Endometrial microvascular endothelial cells (primary cell): ENCODE measurements around the gene SOX12. TPM values are rescaled to one million over a fixed set of nuclear protein-coding genes. Genes with fewer than 3 reads are reported as not detected.
"Not testable (repeated sequence)": the region's sequence is repeated elsewhere in the genome, so short reads cannot be mapped to it uniquely, and the experiment has no call there.

ENCODE experiments used
- in situ Hi-C: cut with HindIII; loops from 2 replicates; pipeline ENCODE4 v1.10.0; 2017; ENCODE audit warnings: low sequenced_read_pairs, low pct_unique_long_range_greater_than_20kb; ENCODE audit errors: inconsistent ontology term
- total RNA-seq: library from RNA; depleted of rRNA; stranded (reverse); fragments of >200 nt; gene quantifications from one replicate; pipeline ENCODE4 v1.2.3, GENCODE V29; 2015; ENCODE audit errors: inconsistent ontology term

Gene SOX12
- total RNA-seq, 1 donor from 2014 or later, result 10.6 TPM

DNA sequence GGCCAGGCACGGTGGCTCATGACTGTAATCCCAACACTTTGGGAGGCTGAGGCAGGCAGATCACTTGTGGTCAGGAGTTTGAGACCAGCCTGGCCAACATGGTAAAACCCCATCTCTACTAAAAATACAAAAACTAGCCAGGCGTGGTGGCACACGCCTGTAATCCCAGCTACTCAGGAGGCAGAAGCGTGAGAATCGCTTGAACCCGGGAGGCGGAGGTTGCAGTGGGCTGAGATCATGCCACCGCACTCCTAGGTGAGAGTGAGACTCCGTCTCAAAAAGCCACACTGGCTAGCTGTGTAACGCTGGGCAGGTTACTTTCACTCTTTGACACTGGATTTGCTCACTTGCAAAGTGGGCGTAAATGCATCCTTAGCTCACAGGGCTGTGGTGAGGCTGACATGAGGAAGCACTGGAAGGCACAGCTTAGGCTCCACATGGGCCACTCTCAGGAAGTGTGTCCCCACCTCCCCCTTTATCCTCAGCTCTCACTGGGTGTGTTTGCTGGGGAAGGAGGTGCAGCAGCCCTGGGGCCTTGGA lies 47.3 kb downstream of the SOX12 start:
- in situ Hi-C loops, result not testable (repeated sequence)

DNA sequence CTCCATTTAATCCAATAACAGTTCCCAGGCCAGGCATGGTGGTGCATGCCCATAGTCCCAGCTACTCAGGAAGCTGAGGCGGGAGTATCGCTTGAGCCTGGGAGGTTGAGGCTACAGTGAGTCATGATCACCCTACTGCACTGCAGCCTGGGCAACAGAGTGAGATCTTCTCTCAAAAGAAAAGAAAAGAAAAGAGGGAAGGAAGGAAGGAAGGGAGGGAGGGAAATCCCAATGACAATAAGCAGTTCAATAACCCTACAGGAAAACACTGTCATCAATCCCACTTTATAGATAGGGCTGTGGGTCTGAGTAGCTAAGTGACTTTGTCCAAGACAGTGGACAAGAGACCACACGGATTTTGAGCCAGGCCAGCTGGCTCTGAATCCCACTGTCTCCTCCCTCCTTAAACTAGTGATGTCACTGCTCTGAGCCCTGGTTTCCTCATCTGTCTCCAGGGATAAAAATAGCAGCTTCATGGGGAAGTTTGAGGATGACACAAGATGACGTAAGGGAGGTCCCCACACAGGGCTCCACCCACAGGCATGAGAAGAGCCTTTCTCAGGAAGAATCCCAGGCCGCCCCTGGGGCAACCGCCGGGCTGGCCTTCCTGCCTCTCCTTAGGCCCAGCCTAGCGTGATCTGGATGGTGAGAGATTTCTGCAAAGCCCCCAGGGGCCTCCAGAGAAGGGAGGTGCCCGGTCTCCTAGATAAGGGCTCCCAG lies 48.0 kb downstream of the SOX12 start:
- in situ Hi-C loops, result no loop called here

DNA sequence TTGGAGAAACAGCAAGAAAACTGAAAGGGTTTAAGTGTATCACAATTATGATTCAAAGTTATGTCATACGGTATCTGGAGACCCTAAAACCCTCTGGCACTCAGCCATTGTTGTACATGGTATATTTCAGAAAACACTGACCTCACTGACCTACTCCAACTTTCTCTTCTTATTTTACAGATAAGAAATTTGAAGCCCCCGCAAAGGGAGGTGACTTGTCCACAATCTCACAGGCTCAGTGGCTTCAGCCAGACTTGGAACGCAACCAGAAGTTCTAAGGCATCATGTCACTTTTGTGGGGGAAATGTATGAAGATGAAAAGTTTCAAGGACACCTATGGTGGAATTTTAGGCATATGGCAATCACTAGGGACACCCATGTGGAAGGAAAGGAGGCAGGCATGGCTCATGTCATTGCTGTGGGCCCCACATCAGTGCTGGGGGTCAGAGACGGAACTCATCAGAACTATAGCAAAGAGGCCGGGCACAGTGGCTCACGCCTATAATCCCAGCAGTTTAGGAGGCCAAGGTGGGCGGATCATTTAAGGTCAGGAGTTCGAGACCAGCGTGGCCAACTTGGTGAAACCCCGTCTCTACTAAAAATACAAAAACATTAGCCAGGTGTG lies 50.0 kb downstream of the SOX12 start:
- in situ Hi-C loops, result no loop called here

DNA sequence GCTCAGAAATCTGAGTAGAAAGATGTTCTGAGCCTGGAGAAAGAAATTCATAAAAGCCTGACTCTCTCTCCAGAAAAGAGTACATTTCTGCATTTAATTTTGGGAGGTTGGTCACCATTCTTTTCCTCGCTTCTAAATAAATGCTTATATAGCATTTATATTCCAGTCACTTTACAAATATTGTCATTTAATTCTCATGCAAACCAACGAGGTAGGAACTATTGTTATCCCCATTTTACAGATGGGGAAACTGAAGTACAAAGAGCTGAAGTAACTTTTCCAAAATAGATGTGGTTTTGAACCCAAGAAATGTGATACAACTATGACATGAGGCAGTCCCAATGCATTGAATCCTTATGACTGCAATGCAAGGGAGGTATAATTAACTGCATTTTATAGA lies 50.7 kb downstream of the SOX12 start:
- in situ Hi-C loops, result no loop called here

DNA sequence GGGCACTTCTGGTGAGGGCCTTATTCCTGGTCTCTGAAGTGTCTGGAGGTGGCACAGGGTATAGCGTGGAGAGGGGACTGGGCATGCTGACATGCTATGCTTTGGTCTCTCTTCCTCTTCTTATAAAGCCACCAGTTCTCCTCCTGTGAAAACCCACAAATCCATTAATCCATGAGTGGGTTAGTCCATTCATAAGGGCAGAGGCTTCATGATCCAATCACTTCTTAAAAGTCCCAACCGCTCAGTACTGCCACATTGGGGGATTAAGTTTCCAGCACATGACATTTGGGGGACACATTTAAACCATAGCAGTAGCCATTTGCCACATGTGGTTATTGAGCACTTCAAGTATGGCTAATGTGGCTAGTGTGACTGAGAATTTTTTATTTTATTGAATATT lies 51.4 kb downstream of the SOX12 start:
- in situ Hi-C loops, result no loop called here

DNA sequence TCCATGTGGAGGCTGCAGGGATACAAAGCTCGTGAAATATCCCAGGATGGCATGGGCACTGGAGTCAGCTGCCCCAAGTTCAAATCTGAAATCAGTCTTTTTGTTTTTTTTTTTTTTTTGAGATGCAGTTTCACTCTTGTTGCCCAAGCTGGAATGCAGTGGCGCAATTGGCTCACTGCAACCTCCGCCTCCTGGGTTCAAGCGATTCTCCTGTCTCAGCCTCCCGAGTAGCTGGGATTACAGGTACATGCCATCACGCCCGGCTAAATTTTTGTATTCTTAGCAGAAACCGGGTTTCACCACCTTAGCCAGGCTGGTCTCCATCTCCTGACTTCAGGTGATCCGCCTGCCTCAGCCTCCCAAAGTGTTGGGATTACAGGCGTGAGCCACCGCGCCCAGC lies 52.2 kb downstream of the SOX12 start:
- in situ Hi-C loops, result not testable (repeated sequence)

DNA sequence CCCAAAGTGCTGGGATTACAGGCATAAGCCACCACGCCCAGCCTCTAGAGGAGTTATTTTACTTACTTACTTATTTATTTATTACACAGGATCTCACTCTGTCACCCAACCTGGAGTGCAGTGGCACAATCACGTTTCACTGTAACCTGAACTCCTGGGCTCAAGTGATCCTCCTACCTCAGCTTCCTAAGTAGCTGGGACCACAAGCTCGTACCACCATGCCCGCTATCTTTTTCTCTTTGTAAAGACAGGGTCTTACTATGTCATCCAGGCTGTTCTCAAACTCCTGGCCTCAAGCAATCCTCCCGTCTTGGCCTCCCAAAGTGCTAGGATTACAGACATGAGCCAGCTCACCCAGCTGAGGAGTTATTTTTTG lies 53.6 kb downstream of the SOX12 start:
- in situ Hi-C loops, result no loop called here

Other genes starting within 250 kb of the SOX12 start
- gene DEFB125, start 237.9 kb upstream of the SOX12 start, total RNA-seq, result not detected
- not detected for gene DEFB126, start 183.0 kb upstream of the SOX12 start, total RNA-seq
- gene DEFB127, start 168.1 kb upstream of the SOX12 start, total RNA-seq, result not detected
- not detected for gene DEFB128, start 135.8 kb upstream of the SOX12 start, total RNA-seq
- not detected for gene DEFB129, start 98.3 kb upstream of the SOX12 start, total RNA-seq
- gene DEFB132, start 67.8 kb upstream of the SOX12 start, total RNA-seq, result not detected
- gene C20orf96, start 34.8 kb upstream of the SOX12 start, total RNA-seq, result 3.8 TPM
- 13.2 TPM for gene ZCCHC3, start 28.0 kb upstream of the SOX12 start, total RNA-seq
- gene NRSN2, start 21.6 kb downstream of the SOX12 start, total RNA-seq, result 47.8 TPM
- 51.4 TPM for gene TRIB3, start 55.2 kb downstream of the SOX12 start, total RNA-seq
- gene RBCK1, start 82.7 kb downstream of the SOX12 start, total RNA-seq, result 104 TPM
- 34.8 TPM for gene TBC1D20, start 137.0 kb downstream of the SOX12 start, total RNA-seq
- 102 TPM for gene CSNK2A1, start 218.2 kb downstream of the SOX12 start, total RNA-seq